Middle frontal gyrus (tissue), 1 donor: ENCODE results near the gene DSTN.

Experiments used
- DNase-seq: peaks from one replicate; pipeline ENCODE4 v3.0.0-alpha.2; 2015; ENCODE audit warnings: low spot score; ENCODE audit errors: extremely low spot score

DSTN gene

DNA sequence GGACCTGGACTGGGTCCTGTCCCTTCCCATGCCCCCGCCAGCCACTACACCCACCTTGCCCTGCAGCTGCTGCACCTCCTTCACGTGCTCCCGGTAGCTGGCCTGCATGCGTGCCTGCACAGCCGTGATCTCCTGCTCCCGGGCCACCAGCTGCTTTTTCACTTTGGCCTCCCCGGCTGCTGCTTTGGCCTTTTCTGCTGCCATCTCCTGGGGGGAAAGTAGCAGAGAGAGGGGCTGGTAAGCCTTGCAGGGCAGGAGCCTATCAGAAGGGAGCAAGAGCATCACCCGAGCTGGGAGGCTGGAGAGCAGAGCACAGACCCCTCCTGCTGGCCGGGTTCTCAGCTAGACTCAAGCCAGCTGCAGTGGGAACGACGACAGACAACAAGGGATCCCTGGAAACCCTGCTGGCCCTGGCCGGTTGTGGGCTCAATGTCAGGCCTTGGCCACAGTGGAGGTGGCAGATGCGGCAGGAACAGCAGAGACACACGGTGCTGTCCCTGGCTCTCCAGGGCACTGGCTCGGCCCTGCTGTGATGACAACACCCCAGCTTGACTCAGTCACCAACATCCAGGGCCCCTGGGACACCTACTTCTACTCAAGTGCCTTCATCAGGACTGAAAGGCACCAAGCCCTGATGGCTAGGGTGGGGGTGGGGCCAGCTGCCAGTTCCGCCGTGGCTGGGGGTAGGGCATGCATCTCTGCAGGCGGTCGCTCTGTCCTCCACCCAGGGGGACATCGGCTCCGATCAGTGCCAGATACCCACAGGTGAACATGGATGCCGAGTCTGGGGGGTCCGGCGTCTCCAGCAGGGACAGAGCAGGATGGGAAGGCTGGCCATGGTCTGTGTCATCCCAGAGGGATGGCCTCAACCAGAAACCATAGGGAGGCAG is 66.9 kb downstream of the DSTN start:
- peak; percentile 61 for DNase-seq

DNA sequence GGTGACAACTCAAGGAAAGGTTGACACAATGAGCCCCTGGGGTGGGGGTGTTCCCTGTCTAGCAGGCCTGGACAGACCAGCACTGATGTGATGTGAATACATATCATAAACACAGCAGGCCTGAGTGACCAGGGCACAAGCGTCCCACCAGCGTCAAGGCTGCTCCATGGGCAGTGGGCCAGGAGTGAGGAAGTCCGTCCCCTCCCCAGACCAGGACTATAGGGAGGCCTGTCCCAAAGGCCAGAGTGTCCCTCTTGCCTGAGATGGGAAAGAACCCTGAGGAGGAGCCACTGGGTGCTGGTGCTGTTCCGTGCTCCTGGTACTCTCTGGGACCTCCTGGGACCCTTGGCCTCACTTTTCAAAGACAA is 67.5 kb downstream of the DSTN start:
- no peak for DNase-seq

DNA sequence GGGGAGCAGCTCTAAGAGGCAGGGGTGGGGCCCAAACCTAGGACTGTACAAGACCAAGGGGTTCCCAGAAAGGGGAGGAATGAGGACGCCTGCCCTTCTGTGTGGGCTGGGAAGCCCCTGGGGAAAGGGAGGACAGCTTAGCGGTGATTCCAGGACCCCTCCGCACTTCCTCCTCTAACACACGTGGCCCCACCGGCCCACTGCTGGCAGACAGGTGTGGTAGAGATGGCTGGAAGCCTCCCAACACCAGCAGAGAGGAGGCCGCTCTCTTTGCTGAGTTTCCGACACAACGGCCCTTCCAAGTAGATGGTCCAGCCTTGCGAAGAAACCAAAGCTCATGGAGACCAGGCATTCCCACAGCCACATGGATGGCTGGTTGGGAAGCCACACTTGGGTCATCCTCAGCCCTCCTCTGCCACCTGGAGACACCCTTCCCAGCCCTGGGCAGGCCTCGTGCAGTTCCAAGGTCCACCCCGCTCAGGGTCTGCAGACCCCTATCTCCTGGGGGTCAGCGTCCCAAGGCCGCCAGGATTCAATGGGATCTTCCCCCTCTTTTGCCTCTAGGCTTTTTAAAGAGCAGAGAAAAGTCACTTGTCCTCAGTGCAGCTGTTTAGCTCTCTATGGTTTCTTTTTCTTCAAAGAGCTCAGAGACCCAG is 68.2 kb downstream of the DSTN start:
- no peak for DNase-seq

DNA sequence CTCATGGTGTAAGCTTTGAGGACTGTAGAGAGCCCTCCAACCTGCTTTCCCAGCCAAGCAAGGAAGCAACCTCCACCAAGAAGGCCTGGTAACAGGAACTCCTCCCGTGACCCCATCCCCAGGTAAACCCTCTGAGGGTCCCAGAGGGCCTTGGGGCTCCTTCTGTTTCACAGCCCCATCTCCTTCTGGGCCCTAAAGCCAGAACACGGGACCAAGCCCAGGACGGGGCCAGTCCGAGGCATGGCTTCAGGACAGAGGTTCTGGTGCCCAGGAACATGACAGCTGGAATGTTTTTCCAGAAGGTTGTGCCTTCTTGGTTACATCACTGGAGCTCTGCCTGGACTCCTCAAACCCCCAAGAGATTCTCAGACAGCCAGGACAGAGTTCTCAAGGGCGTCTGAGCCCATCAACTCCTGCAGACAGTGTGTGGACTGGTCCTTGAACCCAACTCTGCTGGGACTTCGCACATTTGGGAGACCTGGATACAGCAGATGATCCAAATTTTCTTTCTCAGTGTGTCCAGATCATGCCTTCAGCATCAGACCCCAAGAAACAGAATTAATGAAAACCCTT is 69.0 kb downstream of the DSTN start:
- no peak for DNase-seq

- no peak for DNase-seq
Observed at GRCh38 chr20:17640146-17640874, 70.4 kb downstream of the DSTN start.

- DNase-seq: no peak
Observed at GRCh38 chr20:17640875-17641378, 71.1 kb downstream of the DSTN start.

- DNase-seq: no peak
Observed at GRCh38 chr20:17641520-17641964, 71.7 kb downstream of the DSTN start.

- DNase-seq: no peak
Observed at GRCh38 chr20:17641993-17642392, 72.1 kb downstream of the DSTN start.

DNA sequence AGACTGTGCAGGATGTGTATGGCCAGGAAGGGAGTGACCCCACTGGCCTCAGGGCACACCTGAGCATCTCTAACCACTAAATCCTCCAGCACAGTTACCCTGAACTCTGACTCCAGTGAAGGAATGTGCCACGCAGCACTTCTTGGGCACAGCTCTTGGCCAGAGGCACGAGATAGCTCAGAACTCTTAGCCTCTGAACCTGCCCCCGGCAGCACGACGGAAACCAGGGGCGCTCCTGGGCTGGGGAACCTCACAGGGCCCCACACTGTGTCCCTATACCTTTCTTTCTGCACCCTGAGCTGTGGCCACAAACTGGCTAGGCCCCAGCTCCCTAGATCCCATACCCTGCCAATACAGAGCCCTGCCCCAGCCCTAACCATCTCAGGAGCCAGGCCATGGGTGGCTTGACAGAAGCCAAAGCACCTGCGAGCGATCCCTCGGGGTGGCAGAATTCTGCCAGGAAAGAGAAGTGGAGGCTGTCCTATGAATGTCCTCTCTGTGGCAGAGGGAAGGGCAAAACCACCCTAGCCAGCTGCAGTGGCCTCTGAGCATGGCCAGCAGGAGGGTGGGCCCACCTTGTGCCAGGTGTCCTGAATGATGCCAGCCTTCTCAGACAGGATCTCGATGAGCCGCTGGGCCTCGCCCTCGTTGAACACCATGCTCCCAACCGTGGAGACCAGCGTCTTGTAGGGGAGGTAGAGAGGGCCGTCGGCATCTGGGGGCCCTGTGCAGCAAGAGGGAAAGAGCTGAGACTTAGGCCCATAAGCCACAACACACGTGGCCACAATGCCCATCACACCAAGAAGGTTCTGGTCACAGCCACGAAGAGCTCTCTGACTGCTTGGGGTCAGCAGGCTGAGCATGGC is 72.8 kb downstream of the DSTN start:
- DNase-seq: no peak

DNA sequence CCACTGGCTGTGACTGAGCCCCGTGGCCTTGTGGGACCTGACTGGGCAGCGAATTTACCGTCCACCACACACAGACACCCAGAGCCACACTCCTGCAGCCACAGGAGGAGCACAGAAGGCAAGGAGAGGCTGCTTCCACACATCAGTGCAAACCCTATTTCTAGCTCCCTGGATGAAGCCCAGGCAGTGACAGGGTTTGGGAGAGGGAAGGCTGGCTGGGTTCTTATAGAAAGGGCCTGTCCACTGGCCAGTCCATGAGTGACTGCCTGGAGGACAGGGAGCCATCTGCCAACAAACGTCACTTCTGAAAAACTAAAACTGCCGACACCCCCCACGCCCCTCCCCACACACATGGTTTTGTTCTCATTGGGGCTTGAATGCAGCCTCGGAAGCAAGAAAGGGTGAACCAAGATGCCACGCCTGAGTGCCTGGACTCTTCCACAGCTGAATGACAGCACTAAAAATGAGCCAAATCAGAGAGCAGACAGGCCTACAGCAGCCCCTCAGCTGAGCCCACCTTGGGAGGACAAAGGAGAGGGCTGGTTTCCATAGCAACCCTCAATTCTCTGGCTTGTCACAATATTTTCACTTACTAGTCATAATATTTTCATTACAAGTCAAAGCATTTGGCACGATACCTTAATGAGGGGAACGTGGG is 73.8 kb downstream of the DSTN start:
- no peak for DNase-seq

DNA sequence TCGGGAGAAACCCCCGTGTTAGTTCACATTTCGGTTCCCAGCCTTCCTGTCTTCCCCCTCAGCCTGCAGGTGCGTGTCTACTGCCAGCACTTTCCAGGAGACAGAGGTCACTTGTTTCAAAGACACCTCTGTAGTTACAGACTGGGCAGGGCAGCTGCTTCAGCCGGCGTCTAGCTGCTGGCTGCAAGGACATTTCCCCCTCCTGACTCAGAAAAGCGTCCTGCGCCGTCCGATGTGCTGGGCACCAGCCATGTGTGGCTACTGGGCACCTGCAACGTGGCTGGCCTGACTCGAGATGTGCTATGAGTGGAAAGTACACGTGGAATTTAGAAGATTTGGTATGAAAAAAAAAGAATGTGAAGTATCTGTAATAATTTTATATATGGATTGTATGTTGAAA is 74.6 kb downstream of the DSTN start:
- DNase-seq: no peak

DNA sequence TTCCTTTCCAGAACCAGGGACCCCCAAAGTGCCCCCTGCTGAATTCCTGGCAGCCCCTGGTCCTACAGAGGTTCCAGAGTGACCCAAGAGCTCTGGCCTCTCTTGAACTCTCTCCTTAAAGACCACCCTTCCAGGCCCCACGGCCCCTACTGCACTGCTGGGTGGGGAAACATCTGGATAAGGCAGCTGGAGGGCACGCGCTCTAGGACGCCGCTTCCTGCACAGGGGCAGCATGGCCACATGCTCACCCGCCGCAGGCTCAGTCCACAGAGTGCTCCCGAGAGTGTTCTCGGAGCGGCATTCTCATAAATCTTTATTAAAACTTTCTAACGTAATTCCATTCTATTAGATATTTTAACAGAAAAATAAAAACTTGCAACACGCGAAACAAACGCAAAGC is 75.1 kb downstream of the DSTN start:
- no peak for DNase-seq

DNA sequence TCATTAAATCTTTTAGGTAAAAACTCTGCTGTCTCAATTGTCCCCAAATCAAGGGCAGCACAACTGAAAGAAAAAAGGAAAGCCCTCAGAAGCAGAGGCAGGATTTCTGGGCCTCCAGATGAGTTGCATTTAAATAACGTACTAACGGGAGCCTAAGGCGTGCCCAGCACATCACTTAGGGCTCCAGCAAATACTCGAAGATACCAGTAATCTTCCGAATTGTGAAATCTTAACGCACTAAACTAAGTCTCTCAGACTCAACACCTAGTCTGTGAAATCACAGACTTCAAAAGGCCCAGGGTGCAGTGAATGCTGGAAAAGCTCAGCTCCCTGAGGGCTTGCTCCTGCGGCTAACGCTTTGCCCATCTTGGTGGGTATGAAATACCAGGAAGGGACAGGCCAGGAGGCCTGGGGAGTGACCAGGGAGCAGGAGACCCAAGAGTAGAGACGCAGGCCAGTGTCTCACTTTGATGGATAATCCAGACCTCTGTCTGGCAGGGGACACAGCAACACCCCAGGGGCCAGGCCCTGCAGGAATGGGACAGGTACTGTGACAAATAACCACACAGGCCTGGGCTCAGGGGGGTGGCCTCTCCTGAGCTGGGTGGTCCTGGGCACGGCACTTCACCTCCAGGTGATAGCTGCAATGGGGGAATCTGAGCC is 75.8 kb downstream of the DSTN start:
- no peak for DNase-seq

DNA sequence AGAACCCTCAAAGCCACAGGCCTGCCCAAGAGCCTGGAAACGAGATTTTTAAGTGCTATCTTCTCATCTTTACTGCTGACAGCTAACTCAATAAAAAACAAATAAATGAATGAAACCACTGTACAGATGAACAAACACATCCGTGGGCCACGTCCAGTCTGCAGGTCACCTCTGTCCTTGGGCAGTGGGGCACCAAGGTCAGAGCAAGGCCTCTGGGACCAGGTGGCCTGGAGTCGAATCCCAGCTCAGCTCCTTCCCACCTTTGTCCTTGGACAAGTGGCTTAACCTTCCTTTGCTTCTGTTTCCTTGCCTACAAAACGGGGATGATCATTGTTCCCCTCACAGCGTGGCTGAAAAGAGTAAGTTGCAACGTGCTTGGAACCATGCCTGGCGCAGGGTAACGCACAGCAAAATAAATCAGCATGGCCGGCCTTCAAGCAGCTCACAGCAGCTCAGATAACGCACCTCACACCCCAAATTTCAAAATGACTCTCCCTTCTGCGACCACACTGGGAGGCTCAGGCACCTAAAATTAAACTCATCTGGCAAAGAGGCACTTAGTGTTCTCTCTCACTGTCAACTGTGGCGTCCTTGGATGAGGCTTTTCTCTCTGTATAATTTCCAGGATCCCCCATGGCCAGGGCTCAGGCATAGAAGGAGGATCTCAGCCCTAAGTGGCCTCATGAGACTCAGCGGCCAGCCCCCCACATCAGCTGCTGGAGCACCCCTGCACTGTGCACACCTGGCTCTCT is 76.5 kb downstream of the DSTN start:
- no peak for DNase-seq

- DNase-seq: no peak
Observed at GRCh38 chr20:17646961-17647301, 77.1 kb downstream of the DSTN start.

- DNase-seq: no peak
Observed at GRCh38 chr20:17647391-17648314, 77.8 kb downstream of the DSTN start.

- no peak for DNase-seq
Observed at GRCh38 chr20:17648315-17648646, 78.4 kb downstream of the DSTN start.
